ENCODE results near the gene TNK2.
"Not testable (repeated sequence)": the region's sequence is repeated elsewhere in the genome, so short reads cannot be mapped to it uniquely, and the experiment has no call there.

The TNK2 gene

GRCh38 chr3:195870442-195870841, 37.9 kb downstream of the TNK2 start:
- DNase-seq (ENCODE audit: low read depth), result no peak

GRCh38 chr3:195869413-195870001, 38.8 kb downstream of the TNK2 start:
- no peak for DNase-seq (ENCODE audit: low read depth)

GRCh38 chr3:195868866-195869412, 39.4 kb downstream of the TNK2 start:
- no peak for DNase-seq (ENCODE audit: low read depth)

- DNase-seq (ENCODE audit: low read depth), result no peak
Observed at GRCh38 chr3:195868336-195868865, 40.0 kb downstream of the TNK2 start.

- DNase-seq (ENCODE audit: low read depth), result no peak
Observed at GRCh38 chr3:195867631-195868335, 40.6 kb downstream of the TNK2 start.

GRCh38 chr3:195866686-195867511, 41.5 kb downstream of the TNK2 start:
- no peak for DNase-seq (ENCODE audit: low read depth)

- DNase-seq (ENCODE audit: low read depth), result no peak
Observed at GRCh38 chr3:195865752-195866151, 42.6 kb downstream of the TNK2 start.

GRCh38 chr3:195863121-195864061, 45.0 kb downstream of the TNK2 start:
- DNase-seq (ENCODE audit: low read depth), result peak; percentile 54

GRCh38 chr3:195862318-195862717, 46.0 kb downstream of the TNK2 start:
- DNase-seq (ENCODE audit: low read depth), result not testable (repeated sequence)

- DNase-seq (ENCODE audit: low read depth), result no peak
Observed at GRCh38 chr3:195860456-195860855, 47.9 kb downstream of the TNK2 start.

- no peak for DNase-seq (ENCODE audit: low read depth)
Observed at GRCh38 chr3:195859846-195860411, 48.4 kb downstream of the TNK2 start.

GRCh38 chr3:195859061-195859845, 49.1 kb downstream of the TNK2 start:
- DNase-seq (ENCODE audit: low read depth), result peak; percentile 65

GRCh38 chr3:195856410-195857084, 51.8 kb downstream of the TNK2 start:
- no peak for DNase-seq (ENCODE audit: low read depth)

- DNase-seq (ENCODE audit: low read depth), result no peak
Observed at GRCh38 chr3:195855471-195856409, 52.6 kb downstream of the TNK2 start.

- DNase-seq (ENCODE audit: low read depth), result no peak
Observed at GRCh38 chr3:195854628-195855294, 53.6 kb downstream of the TNK2 start.

- no peak for DNase-seq (ENCODE audit: low read depth)
Observed at GRCh38 chr3:195853996-195854395, 54.4 kb downstream of the TNK2 start.

GRCh38 chr3:195853036-195853435, 55.3 kb downstream of the TNK2 start:
- no peak for DNase-seq (ENCODE audit: low read depth)

Measured in activated T-helper 9 cell treated with anti-CD3 and anti-CD28 coated beads, Interleukin-2, amount 50 U/mL, for 16 hours (primary cell).